Central memory CD8-positive, alpha-beta T cell (primary cell): ENCODE measurements around the gene PLD1.

ENCODE experiments used
- ATAC-seq: fragments of 150-1000 bp; cut with Tn5 transposase; replicated peaks from 2 replicates; pipeline ENCODE4 v1.10.0; 2022; ENCODE audit warnings: mild to moderate bottlenecking, moderate FRiP score, moderate number of reproducible peaks; ENCODE audit not compliant: poor library complexity, severe bottlenecking; ENCODE audit errors: extremely low read depth
- DNase-seq, 2 donors: peaks; one replicate each; pipeline ENCODE4 v3.0.0; 2021; ENCODE audit warnings: low spot score in 2 of 2
- H3K27ac Mint-ChIP-seq: one replicate; pipeline ENCODE4 v1.8.0; 2022; ENCODE audit warnings: low read depth, mild to moderate bottlenecking, moderate library complexity, mixed read lengths
- H3K27me3 Mint-ChIP-seq: one replicate; pipeline ENCODE4 v1.8.0; 2022; ENCODE audit warnings: mixed read lengths
- H3K36me3 Mint-ChIP-seq: one replicate; pipeline ENCODE4 v1.8.0; 2022; ENCODE audit warnings: mild to moderate bottlenecking, moderate library complexity, mixed read lengths; ENCODE audit not compliant: insufficient read depth
- H3K4me1 Mint-ChIP-seq: one replicate; pipeline ENCODE4 v1.8.0; 2022; ENCODE audit warnings: mixed read lengths
- H3K4me3 Mint-ChIP-seq: one replicate; pipeline ENCODE4 v1.8.0; 2022; ENCODE audit warnings: mild to moderate bottlenecking, moderate library complexity, mixed read lengths
- H3K9me3 Mint-ChIP-seq: one replicate; pipeline ENCODE4 v1.8.0; 2022; ENCODE audit warnings: mixed read lengths

The PLD1 gene

DNA sequence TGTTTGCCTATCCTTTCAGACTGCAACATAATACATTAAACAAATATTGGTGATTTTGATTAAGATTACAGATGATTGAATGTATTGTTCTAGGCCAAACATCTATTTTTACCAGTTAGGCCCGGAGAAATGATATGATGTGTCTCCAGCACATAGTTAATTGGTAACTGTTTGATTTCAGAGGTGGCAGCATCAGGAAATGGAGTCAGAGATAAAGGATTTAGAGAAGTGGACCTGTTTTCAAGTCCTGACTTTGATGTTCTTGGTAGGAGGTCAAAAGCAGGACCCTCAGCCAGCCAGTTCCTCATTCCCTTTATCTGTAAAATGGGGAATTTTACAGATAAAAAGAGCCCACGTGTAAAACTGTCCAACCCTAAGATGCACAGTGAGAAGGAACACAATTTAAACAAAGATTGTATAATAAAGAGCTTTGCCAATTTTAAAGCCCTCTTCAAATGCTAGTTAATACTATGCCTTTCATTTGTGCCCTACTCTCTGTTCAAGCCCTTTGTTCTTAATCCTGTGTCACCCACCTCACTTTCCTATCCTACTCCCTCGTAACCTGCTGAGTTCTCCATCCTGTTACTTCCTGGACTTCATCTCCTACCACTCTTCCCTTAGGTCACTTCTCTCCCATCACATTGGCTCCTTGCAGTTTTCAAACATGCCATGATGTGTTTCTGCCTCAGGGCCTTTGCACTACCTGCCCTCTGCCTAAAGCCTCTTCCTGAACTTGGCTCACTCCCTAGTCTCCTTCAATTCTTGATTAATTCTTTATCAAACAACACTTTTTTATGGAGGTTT is 35.4 kb upstream of the PLD1 start:
- H3K27me3 Mint-ChIP-seq: peaks cover 30% of the 10 kb centered on the region
- no peak overlapping the region for H3K4me3 Mint-ChIP-seq

DNA sequence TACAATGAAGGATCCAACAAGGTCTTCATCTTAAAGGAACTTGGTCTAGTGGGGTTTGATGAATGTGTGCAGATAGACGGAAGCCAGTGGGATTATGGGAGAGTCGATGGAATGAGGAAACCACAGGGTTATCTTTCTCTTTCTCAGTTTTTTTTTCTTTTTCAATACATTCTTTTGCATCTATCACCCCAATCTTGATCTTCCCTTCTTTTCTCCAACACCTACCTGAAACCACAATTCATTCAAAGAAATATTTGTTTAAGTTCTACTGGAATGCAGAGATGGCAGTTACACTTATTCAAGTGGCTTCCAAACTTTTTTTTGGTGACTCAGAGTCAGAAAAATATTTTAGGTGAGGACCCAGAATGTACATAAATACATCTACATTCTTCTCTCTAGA is 34.6 kb upstream of the PLD1 start:
- no peak overlapping the region for H3K4me3 Mint-ChIP-seq
- ATAC-seq (no peak), DNase-seq (no peak)
- no peaks in the 10 kb centered on the region for H3K9me3 Mint-ChIP-seq
- no peak overlapping the region for H3K27ac Mint-ChIP-seq
- H3K36me3 Mint-ChIP-seq: no peaks in the 10 kb centered on the region
- H3K27me3 Mint-ChIP-seq: peaks cover 25% of the 10 kb centered on the region
- H3K4me1 Mint-ChIP-seq: no peaks in the 10 kb centered on the region

More for the DNA sequence above, 35.4 kb upstream of the PLD1 start:
- no peak for ATAC-seq
- Mint-ChIP-seq H3K36me3 (no peaks in the 10 kb centered on the region), H3K9me3 (no peaks in the 10 kb centered on the region), H3K27ac (no peak overlapping the region), H3K4me1 (no peaks in the 10 kb centered on the region)
- DNase-seq: no peak

DNA sequence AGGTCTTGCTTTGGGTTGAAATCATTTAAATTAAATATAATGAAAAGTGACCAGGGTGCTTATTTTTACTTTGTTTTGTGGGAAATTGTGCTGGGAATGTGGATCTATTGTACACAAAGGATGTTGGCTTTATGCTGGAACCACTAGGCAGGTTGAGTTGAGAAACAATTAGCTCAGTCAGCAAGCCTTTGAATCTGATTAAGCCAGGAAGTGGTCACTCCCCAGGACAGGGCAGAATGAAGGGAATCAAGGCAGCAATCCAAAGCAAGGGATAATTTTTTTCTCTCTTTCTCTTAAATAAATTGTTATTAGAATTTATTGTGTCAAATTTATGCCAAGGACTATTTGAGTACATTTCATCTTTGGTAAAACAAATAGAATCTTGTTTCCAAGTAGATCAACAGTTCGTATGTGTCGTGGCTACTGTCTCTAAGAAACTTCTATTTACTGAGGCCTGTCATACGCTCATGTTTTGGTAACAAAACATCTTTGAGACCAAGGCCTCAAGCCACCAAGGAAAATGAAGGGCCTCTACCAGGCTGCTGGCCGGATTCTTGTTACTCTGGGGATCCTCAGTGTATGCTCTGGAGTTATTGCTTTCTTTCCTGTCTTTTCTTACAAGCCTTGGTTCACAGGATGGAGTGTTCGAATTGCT is 32.7 kb upstream of the PLD1 start, which contains the start of gene TMEM212:
Gene TMEM212 (plus strand): TSS at position 486 of the 655 bp plus-strand sequence. CDS start 35 bp downstream, at position 521.
- no peak for ATAC-seq
- H3K36me3 Mint-ChIP-seq: no peaks in the 10 kb centered on the region
- no peak for DNase-seq
- H3K9me3 Mint-ChIP-seq: no peaks in the 10 kb centered on the region
- H3K4me1 Mint-ChIP-seq: no peaks in the 10 kb centered on the region
- no peak within 1 kb of the TSS for H3K4me3 Mint-ChIP-seq
- H3K27ac Mint-ChIP-seq: no peak within 1 kb of the TSS
- H3K27me3 Mint-ChIP-seq: peaks cover 22% of the 10 kb centered on the region

DNA sequence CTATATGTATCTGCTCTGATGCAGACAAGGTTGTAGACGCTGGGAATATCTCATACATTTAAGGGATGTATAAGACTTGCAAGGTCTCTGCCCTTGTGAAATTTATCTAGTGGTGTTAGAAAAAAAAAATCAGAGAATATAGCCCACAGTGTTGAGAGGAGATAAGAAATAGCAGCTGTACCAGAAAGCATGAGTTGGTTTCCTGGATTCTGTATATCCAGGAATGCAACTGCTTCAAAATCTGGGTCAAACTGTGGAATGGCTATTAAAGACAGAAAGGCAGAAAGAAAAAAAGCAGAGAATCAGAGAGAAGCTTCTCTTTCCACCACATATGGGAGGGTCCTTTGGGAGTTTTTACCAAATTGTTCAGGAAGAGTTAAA is 31.3 kb upstream of the PLD1 start:
- Mint-ChIP-seq H3K4me3 (no peak overlapping the region), H3K27ac (no peak overlapping the region), H3K4me1 (no peaks in the 10 kb centered on the region), H3K9me3 (no peaks in the 10 kb centered on the region), H3K27me3 (peaks cover 34% of the 10 kb centered on the region), H3K36me3 (no peaks in the 10 kb centered on the region)
- DNase-seq (no peak), ATAC-seq (no peak)

DNA sequence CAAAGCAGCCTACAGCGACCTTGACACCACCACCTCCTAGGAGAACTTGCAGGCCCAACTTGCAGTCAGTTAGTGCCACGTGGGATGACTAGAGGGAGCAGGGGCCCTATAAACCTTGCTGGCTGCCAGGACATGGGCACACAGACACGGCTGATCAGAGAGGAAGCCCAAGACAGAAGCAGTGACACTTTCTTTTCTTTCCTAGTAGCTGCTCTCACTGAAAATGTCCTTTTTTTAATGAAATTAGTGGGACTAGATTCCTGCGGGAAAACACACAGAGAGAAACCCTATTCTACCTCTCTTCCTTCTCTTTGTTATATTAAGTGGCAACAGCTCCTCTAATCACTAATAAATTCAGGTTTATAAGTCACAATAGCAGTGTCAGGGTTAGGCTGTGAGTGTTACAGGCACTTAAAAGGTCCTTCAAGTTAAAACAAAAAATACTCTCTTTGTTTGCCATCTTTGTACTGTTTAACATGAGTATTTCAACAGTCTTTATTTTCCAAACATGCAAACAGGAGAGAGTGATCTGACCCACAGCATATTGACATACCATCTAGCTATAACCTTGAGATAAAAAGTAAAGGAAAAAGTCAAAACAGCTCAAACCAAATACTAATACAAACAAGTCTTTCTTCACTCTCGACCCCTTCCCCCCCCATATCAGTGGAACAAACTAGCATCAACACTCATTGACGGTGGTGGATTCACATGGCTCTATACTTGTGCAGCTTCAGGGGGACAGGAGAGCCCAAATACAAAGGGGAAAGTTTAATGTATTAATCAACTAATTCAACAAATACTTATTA is 30.7 kb upstream of the PLD1 start:
- DNase-seq: no peak
- Mint-ChIP-seq H3K27me3 (peaks cover 34% of the 10 kb centered on the region), H3K9me3 (no peaks in the 10 kb centered on the region), H3K36me3 (no peaks in the 10 kb centered on the region), H3K27ac (no peak overlapping the region), H3K4me3 (no peak overlapping the region), H3K4me1 (no peaks in the 10 kb centered on the region)
- ATAC-seq: no peak

DNA sequence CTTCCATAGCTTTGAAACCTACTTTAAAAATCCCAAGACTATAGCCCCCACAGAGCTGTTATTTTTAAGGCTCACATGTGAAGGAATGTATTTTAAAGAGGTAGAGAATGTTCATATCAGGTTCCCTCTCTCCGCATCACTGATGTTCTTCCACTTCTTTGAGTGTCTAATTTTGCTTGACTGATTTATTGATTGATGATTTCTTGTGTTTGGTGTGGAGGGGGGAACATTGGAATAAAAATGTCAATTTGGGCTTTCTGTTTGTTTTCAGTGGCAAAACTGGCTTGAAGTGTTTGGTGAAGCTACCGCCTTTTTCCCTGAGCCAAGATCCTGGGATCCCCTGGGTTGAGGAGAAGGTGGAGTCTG is 30.1 kb upstream of the PLD1 start:
- DNase-seq: no peak
- H3K36me3 Mint-ChIP-seq: no peaks in the 10 kb centered on the region
- H3K27me3 Mint-ChIP-seq: peaks cover 34% of the 10 kb centered on the region
- no peaks in the 10 kb centered on the region for H3K4me1 Mint-ChIP-seq
- no peak for ATAC-seq
- no peak overlapping the region for H3K4me3 Mint-ChIP-seq
- H3K9me3 Mint-ChIP-seq: no peaks in the 10 kb centered on the region
- H3K27ac Mint-ChIP-seq: no peak overlapping the region

DNA sequence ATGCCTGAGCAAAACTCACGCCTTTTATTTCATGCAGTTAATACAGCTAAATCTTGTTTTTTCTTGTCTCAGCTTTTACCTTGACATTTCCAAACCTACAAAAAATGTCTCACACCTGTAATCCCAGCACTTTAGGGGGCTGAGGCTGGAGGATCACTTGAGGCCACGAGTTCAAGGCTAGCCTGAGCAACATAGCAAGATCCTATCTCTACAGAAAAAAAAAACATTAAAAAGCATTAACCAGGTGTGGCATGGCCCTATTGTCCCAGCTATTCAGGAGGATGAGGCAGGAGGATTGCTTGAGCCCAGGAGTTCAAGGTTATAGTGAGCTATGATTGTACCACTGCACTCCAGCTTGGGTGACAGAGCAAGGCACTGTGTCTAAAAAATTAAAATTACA is 29.0 kb upstream of the PLD1 start:
- Mint-ChIP-seq H3K9me3 (no peaks in the 10 kb centered on the region), H3K4me3 (no peak overlapping the region), H3K27ac (no peak overlapping the region), H3K4me1 (no peaks in the 10 kb centered on the region), H3K27me3 (peaks cover 34% of the 10 kb centered on the region), H3K36me3 (no peaks in the 10 kb centered on the region)
- ATAC-seq (no peak), DNase-seq (no peak)

DNA sequence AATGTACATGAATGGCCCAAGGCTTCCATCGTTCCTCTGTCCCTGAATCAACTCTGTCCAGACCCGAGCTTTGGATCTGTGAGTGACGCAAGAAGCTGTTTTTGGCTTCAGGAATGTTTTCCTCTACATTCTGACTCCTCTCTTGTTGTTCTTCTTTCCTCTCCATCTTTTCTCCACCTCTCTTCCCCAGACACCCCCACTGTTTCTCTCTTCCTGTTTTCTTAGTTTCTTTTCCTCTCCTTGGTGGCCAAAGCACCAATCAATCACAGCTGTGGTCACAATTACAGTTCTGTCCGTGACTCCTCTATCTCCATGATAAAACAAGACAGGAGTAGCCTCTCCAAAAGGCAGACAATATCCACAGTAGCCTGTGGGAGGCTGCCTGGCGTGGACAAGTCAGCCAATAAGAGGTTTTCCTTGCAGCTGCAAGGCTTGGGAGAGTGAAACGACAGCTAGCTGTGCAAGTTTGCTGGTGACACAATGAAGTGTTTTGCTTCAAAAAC is 28.0 kb upstream of the PLD1 start:
- ATAC-seq (no peak), DNase-seq (no peak)

DNA sequence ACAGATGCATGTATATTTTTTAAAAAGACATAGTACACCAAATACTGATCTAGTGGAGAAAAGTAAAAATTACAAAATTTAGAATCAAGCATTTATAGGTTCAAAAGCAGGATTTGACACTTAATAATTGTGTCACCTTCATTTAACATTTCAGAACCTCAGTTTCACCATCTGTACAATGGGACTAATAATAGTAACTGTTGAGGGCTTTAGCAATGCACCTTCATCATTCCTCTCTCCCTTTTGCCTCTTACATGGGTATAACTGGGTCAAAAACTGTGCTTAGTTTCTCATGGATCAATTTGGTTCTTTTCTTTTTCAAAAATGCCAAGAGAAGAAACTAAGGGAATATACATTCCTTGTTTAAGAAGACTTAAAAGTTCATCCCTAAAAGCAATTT is 27.4 kb upstream of the PLD1 start:
- DNase-seq (no peak), ATAC-seq (no peak)
- H3K4me1 Mint-ChIP-seq: no peaks in the 10 kb centered on the region
- H3K27ac Mint-ChIP-seq: no peak overlapping the region
- H3K4me3 Mint-ChIP-seq: no peak overlapping the region
- H3K9me3 Mint-ChIP-seq: no peaks in the 10 kb centered on the region
- peaks cover 40% of the 10 kb centered on the region for H3K27me3 Mint-ChIP-seq
- H3K36me3 Mint-ChIP-seq: no peaks in the 10 kb centered on the region

More for the DNA sequence above, 28.0 kb upstream of the PLD1 start:
- Mint-ChIP-seq H3K4me1 (no peaks in the 10 kb centered on the region), H3K27ac (no peak overlapping the region), H3K4me3 (no peak overlapping the region), H3K36me3 (no peaks in the 10 kb centered on the region), H3K9me3 (no peaks in the 10 kb centered on the region), H3K27me3 (peaks cover 34% of the 10 kb centered on the region)

DNA sequence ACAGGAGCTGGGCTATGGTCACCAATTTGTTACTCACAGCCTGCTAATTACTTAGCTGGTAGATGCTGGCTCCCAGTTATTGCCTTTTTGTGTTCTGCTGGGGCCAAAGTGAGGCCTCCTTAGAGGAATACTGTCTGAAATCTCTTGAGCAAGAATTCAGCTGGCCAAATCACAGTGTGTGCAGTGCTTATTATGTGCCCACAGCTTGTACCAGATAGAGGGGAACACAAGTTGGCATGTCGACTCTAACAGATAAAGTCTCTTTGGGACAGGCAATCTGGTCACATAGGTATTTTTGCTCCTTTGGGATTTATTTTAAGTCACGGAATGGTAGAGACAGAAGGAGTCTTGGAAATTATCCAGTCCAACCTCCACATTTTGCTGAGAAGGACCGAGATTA is 26.6 kb upstream of the PLD1 start:
- H3K36me3 Mint-ChIP-seq: no peaks in the 10 kb centered on the region
- H3K27ac Mint-ChIP-seq: no peak overlapping the region
- no peak overlapping the region for H3K4me3 Mint-ChIP-seq
- ATAC-seq (no peak), DNase-seq (no peak)
- H3K9me3 Mint-ChIP-seq: no peaks in the 10 kb centered on the region
- H3K4me1 Mint-ChIP-seq: no peaks in the 10 kb centered on the region
- H3K27me3 Mint-ChIP-seq: peaks cover 48% of the 10 kb centered on the region

DNA sequence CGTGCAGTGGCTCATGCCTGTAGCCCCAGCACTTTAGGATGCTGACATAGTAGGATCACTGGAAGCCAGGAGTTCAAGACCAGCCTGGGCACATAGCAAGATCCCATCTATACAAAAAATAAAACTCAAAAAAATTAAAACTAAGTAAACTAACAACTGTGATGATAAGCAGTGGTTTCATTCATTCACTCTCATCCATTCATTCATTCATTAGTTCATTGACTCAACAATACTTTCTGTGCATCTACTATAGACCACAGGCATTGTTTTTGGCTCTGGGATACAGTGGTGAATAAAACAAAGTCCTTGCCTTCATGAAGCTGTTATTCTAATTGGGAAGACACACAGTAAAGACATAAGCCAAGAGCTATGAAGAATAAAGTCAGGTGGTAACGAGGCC is 25.3 kb upstream of the PLD1 start:
- Mint-ChIP-seq H3K27me3 (peaks cover 40% of the 10 kb centered on the region), H3K9me3 (no peaks in the 10 kb centered on the region), H3K36me3 (no peaks in the 10 kb centered on the region), H3K4me1 (no peaks in the 10 kb centered on the region), H3K27ac (no peak overlapping the region), H3K4me3 (no peak overlapping the region)
- ATAC-seq: no peak
- no peak for DNase-seq

DNA sequence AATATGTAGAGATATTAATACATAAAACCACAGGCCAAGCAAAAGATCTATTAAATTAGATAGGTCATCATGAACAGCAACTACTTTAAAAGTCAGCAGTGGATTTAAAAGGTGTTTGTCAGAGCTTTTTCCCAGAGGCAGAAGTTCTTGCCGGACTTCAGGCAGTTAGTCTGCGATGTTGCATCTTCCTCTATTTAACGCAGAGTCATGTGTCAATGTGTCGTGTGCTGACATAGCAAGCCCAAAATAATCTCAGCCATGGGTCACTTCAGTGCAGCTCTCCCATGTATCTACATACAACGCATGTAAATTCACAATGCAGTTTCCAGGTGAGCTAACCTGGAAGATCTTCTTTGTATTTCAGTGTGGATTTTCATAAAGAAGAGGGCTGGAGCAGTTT is 24.8 kb upstream of the PLD1 start:
- Mint-ChIP-seq H3K4me1 (no peaks in the 10 kb centered on the region), H3K36me3 (no peaks in the 10 kb centered on the region), H3K9me3 (no peaks in the 10 kb centered on the region), H3K4me3 (no peak overlapping the region), H3K27me3 (peaks cover 38% of the 10 kb centered on the region), H3K27ac (no peak overlapping the region)
- ATAC-seq (no peak), DNase-seq (no peak)
